IMR-90 (cell line): ENCODE results near the gene PLXNA4. TPM values are rescaled to one million over a fixed set of nuclear protein-coding genes. Genes with fewer than 3 reads are reported as not detected.

Experiments
- ATAC-seq: fragments of 200-7000 bp; cut with Tn5 transposase; 2 replicates; pipeline ENCODE4 v1.9.1; 2020; ENCODE audit warnings: low read depth, mild to moderate bottlenecking, moderate library complexity
- BruUV-seq: library from RNA; stranded (reverse); fragments of 400-500 nt; replicated peaks from 2 replicates; lab custom pipeline; 2021; lab: Mats Ljungman, UMichigan
- CTCF ChIA-PET: fragments of 300-600 bp; formaldehyde crosslinking; extraction: SDS; loops from one replicate; lab custom pipeline; 2021; ENCODE audit warnings: antibody characterized with exemption; lab: Yijun Ruan, JAX
- POLR2A ChIA-PET: fragments of 300-600 bp; sonication (Branson Sonifier 250); formaldehyde crosslinking; loops from one replicate; lab custom pipeline; 2022; ENCODE audit warnings: antibody characterized with exemption; ENCODE audit not compliant: unreplicated experiment; lab: Charles Lee
- DNase-seq: peaks from one replicate; pipeline ENCODE4 v3.0.0; 2013
- H2AFZ ChIP-seq: replicated peaks from 2 replicates; pipeline ENCODE3; 2013; ENCODE audit warnings: low read length, mild to moderate bottlenecking; ENCODE audit not compliant: poor library complexity
- H2AK5ac ChIP-seq: 2 replicates; pipeline ENCODE4 v1.6.1; 2013; ENCODE audit warnings: low read depth, low read length, inconsistent platforms
- H2AK9ac ChIP-seq: replicated peaks from 2 replicates; pipeline ENCODE3; 2013; ENCODE audit warnings: mild to moderate bottlenecking, low read depth, low read length, moderate library complexity; ENCODE audit not compliant: poor library complexity
- H2BK120ac ChIP-seq: 2 replicates; pipeline ENCODE4 v1.6.1; 2013; ENCODE audit warnings: low read depth, low read length, inconsistent platforms
- H2BK15ac ChIP-seq: 3 replicates; pipeline ENCODE4 v1.6.1; 2013; ENCODE audit warnings: low read depth, low read length, inconsistent platforms
- H2BK20ac ChIP-seq: 2 replicates; pipeline ENCODE4 v1.6.1; 2013; ENCODE audit warnings: low read depth, mild to moderate bottlenecking, inconsistent platforms, low read length, moderate library complexity
- H2BK5ac ChIP-seq: 2 replicates; pipeline ENCODE4 v1.6.1; 2013; ENCODE audit warnings: mild to moderate bottlenecking, low read depth, low read length, inconsistent platforms; ENCODE audit not compliant: poor library complexity, severe bottlenecking
- H3K14ac ChIP-seq: replicated peaks from 2 replicates; pipeline ENCODE4 v1.6.1; 2013; ENCODE audit warnings: low read depth, low read length, inconsistent platforms
- H3K18ac ChIP-seq: 2 replicates; pipeline ENCODE4 v1.6.1; 2013; ENCODE audit warnings: low read depth, low read length, control low read depth
- H3K23ac ChIP-seq: 2 replicates; pipeline ENCODE4 v1.6.1; 2013; ENCODE audit warnings: low read depth, low read length, inconsistent platforms
- H3K27ac ChIP-seq: 2 replicates; pipeline ENCODE4 v1.5.1; 2013; ENCODE audit warnings: mild to moderate bottlenecking, control low read depth, low read length; ENCODE audit not compliant: insufficient read depth
- H3K27me3 ChIP-seq: 2 replicates; pipeline ENCODE4 v1.6.1; 2013; ENCODE audit warnings: low read length; ENCODE audit not compliant: control insufficient read depth, insufficient read depth
- H3K36me3 ChIP-seq: 2 replicates; pipeline ENCODE4 v1.6.1; 2013; ENCODE audit warnings: low read length, mixed read lengths; ENCODE audit not compliant: control insufficient read depth, insufficient read depth
- H3K4ac ChIP-seq: 2 replicates; pipeline ENCODE4 v1.6.1; 2013; ENCODE audit warnings: low read depth, low read length, inconsistent platforms
- H3K4me1 ChIP-seq: 2 replicates; pipeline ENCODE4 v1.6.1; 2013; ENCODE audit warnings: low read length, mixed read lengths; ENCODE audit not compliant: control insufficient read depth, insufficient read depth
- H3K4me2 ChIP-seq: 2 replicates; pipeline ENCODE4 v1.6.1; 2013; ENCODE audit warnings: low read depth, mild to moderate bottlenecking, control low read depth, low read length, moderate library complexity
- H3K4me3 ChIP-seq: 2 replicates; pipeline ENCODE4 v1.5.1; 2013; ENCODE audit warnings: low read depth, mild to moderate bottlenecking, control low read depth, low read length, moderate library complexity; ENCODE audit not compliant: insufficient read depth
- H3K56ac ChIP-seq: 2 replicates; pipeline ENCODE4 v1.6.1; 2013; ENCODE audit warnings: low read length, inconsistent platforms; ENCODE audit not compliant: insufficient read depth; ENCODE audit errors: extremely low read depth
- H3K79me1 ChIP-seq, 2 experiments: 2 replicates each; pipeline ENCODE4 v1.6.1; 2013; ENCODE audit warnings: low read length in 2 of 2, inconsistent platforms in 1 of 2, low read depth in 1 of 2
- H3K9ac ChIP-seq: 2 replicates; pipeline ENCODE4 v1.6.1; 2013; ENCODE audit warnings: low read depth, low read length, control low read depth
- H3K9me1 ChIP-seq: 2 replicates; pipeline ENCODE4 v1.6.1; 2013; ENCODE audit warnings: low read length, inconsistent platforms; ENCODE audit not compliant: insufficient read depth
- H3K9me3 ChIP-seq: 2 replicates; pipeline ENCODE4 v1.6.1; 2013; ENCODE audit warnings: low read length; ENCODE audit not compliant: control insufficient read depth, insufficient read depth
- H4K20me1 ChIP-seq: 2 replicates; pipeline ENCODE4 v1.6.1; 2013; ENCODE audit warnings: low read length, inconsistent platforms; ENCODE audit not compliant: insufficient read depth
- H4K5ac ChIP-seq: 2 replicates; pipeline ENCODE4 v1.6.1; 2013; ENCODE audit warnings: mild to moderate bottlenecking, low read depth, low read length, control low read depth
- H4K8ac ChIP-seq, 2 experiments: 2 replicates each; pipeline ENCODE4 v1.6.1; 2013; ENCODE audit warnings: low read depth in 2 of 2, low read length in 2 of 2, control low read depth in 1 of 2, inconsistent platforms in 1 of 2
- H4K91ac ChIP-seq: 2 replicates; pipeline ENCODE4 v1.6.1; 2013; ENCODE audit warnings: low read depth, low read length, inconsistent platforms; ENCODE audit not compliant: insufficient read depth
- BHLHE40 ChIP-seq: fragments of 150-350 bp; IDR thresholded peaks from 2 replicates; pipeline ENCODE4 v1.6.1; 2016; ENCODE audit warnings: mild to moderate bottlenecking, low read depth, low read length
- CEBPB ChIP-seq: IDR thresholded peaks from 2 replicates; pipeline ENCODE4 v1.6.1; 2012; ENCODE audit warnings: low read depth, low read length, improper control_type of control experiment
- CTCF ChIP-seq: conservative IDR thresholded peaks from 2 replicates; pipeline ENCODE4 v1.5.1; 2012; ENCODE audit warnings: mild to moderate bottlenecking, low read depth, low read length, improper control_type of control experiment
- ELK1 ChIP-seq: fragments of 150-350 bp; IDR thresholded peaks from 2 replicates; pipeline ENCODE4 v1.6.1; 2016; ENCODE audit warnings: low read depth, mild to moderate bottlenecking, low read length, moderate library complexity, borderline replicate concordance
- FOS ChIP-seq: fragments of 150-350 bp; IDR thresholded peaks from 2 replicates; pipeline ENCODE4 v1.6.1; 2016; ENCODE audit warnings: low read depth, low read length
- RFX5 ChIP-seq: IDR thresholded peaks from 2 replicates; pipeline ENCODE4 v1.8.0; 2012; ENCODE audit warnings: low read depth, mild to moderate bottlenecking, low read length, moderate library complexity
- whole genome bisulfite sequencing, 2 experiments: methylation state at CpG; one replicate each; pipeline versions ENCODE4 v1.1.5 to v1.1.7; 2013; ENCODE audit warnings: missing lambda C conversion rate in 2 of 2; ENCODE audit not compliant: insufficient read length in 1 of 2; ENCODE audit errors: extremely low coverage in 2 of 2; 5-methylcytosine and 5-hydroxymethylcytosine counted together
- dilution Hi-C: fragments of 300-500 bp; cut with HindIII; formaldehyde crosslinking; loops from one replicate; pipeline ENCODE4 v1.14.3; 2018; ENCODE audit warnings: low sequenced_read_pairs; ENCODE audit not compliant: unreplicated experiment
- in situ Hi-C: fragments of 300-500 bp; cut with MboI; formaldehyde crosslinking; loops from 3 replicates; pipeline ENCODE4 v1.14.3; 2019; ENCODE audit warnings: low sequenced_read_pairs, inconsistent platforms, mixed read lengths
- intact Hi-C: fragments of 100-400 bp; cut with micrococcal nuclease; formaldehyde crosslinking; loops from 2 replicates; pipeline ENCODE4 v1.10.0; 2022
- polyA plus RNA-seq, 3 experiments: library from polyadenylated mRNA; depleted of rRNA; stranded (reverse); fragments of >200 nt; gene quantifications; 2 replicates each; pipeline ENCODE4 v1.2.3, GENCODE V29; 2012; ENCODE audit warnings: low replicate concordance in 1 of 3
- total RNA-seq: library from RNA; depleted of rRNA; stranded (reverse); fragments of >200 nt; gene quantifications from 2 replicates; pipeline ENCODE4 v1.2.3, GENCODE V29; 2012

Gene PLXNA4
- total and polyA plus RNA-seq, 2 of the 4 experiments (the other 2 are of a cell fraction) = under 0.01 TPM

GRCh38 chr7:132177708-132178401, 398.4 kb downstream of the PLXNA4 start:
- H2BK5ac ChIP-seq = no peak overlapping the region
- CTCF ChIA-PET = interaction anchor here (0.6 kb wide), 1 partner anchor 21 kb away, joined by 3 read pairs; no protein-coding TSS in a partner anchor
- no peaks in the 10 kb centered on the region for H3K4me1 ChIP-seq
- POLR2A ChIA-PET = no interaction called here
- H4K8ac ChIP-seq = no peak overlapping the region
- dilution Hi-C loops = no loop called here
- TF ChIP-seq RFX5 (no peak), CTCF (no peak), BHLHE40 (no peak), FOS (no peak), CEBPB (no peak), ELK1 (no peak)
- H3K23ac ChIP-seq = no peak overlapping the region
- H2BK15ac ChIP-seq = no peak overlapping the region
- no peaks in the 10 kb centered on the region for H3K79me1 ChIP-seq
- H3K9ac ChIP-seq = no peak overlapping the region
- H3K4me3 ChIP-seq = no peak overlapping the region
- no peak overlapping the region for H4K91ac ChIP-seq
- ATAC-seq (no peak), DNase-seq (no peak)
- no peak overlapping the region for H3K18ac ChIP-seq
- H2AK9ac ChIP-seq = peak overlapping the region; percentile 29
- no peak overlapping the region for H2BK120ac ChIP-seq
- in situ Hi-C loops = no loop called here
- no TSS peak for BruUV-seq
- H4K5ac ChIP-seq = no peak overlapping the region
- no peak overlapping the region for H2AFZ ChIP-seq
- no CpG with 5 or more reads among the region's 10 CpGs for WGBS, 2 experiments
- H4K20me1 ChIP-seq = no peaks in the 10 kb centered on the region
- H3K4me2 ChIP-seq = no peak overlapping the region
- no peak overlapping the region for H3K27ac ChIP-seq
- no peaks in the 10 kb centered on the region for H3K27me3 ChIP-seq
- no peaks in the 10 kb centered on the region for H3K36me3 ChIP-seq
- no peak overlapping the region for H2BK20ac ChIP-seq
- H3K14ac ChIP-seq = no peak overlapping the region
- no peaks in the 10 kb centered on the region for H3K9me3 ChIP-seq
- H3K9me1 ChIP-seq = no peaks in the 10 kb centered on the region
- no peak overlapping the region for H3K4ac ChIP-seq
- no peak overlapping the region for H3K56ac ChIP-seq
- intact Hi-C loops = no loop called here
- H2AK5ac ChIP-seq = no peak overlapping the region
